Bladder microvascular endothelial cell (primary cell): ENCODE measurements around the gene COQ4. TPM values are rescaled to one million over a fixed set of nuclear protein-coding genes. Genes with fewer than 3 reads are reported as not detected.

Source experiments
- total RNA-seq: library from RNA; depleted of rRNA; stranded (reverse); fragments of >200 nt; gene quantifications from 2 replicates; pipeline ENCODE4 v1.2.3, GENCODE V29; 2014

COQ4 gene
- total RNA-seq, result 16.2 and 22.9 TPM in 2 replicates

DNA sequence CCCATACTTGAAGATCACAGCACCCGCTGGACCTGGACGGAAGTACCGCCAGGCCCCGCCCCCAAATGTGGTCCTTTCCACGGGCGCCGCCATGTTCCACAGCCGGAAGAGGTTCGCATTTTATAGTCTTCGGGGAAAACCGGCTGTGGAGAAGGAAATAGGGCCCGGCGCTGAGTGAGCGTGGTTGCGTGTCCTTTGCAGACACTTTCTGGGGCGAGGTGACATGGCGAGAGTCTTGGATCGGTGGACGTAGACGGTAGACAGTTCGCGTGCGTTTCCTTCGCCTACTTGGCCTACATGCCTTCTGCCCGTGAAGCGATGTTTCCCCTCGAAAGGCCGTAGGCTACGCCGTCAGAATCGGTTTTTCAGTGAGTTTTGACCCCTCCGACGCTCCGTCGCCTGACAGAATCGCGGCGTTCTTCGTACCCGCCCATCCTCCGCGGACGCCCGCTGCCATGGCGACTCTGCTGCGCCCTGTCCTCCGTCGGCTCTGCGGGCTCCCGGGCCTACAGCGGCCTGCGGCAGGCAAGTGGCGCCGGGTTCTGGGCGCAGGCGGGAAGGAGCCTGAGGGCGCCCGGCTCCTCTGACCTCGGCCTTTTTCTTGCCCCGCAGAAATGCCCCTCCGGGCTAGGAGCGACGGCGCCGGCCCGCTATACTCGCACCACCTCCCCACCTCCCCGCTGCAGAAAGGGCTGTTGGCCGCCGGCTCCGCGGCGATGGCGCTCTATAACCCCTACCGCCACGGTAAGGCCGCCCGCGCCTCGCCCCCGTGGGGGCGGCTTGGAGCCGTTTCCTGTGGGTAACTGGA is at the start of gene COQ4, which contains the start of gene TRUB2:
Gene COQ4, plus strand, starts transcription at position 436 of the 808 bp plus-strand sequence. Its CDS starts 20 bp downstream, at position 456.
Gene TRUB2, minus strand, starts transcription at position 44 of the 808 bp plus-strand sequence. Its CDS starts 39 bp downstream, at position 5.

DNA sequence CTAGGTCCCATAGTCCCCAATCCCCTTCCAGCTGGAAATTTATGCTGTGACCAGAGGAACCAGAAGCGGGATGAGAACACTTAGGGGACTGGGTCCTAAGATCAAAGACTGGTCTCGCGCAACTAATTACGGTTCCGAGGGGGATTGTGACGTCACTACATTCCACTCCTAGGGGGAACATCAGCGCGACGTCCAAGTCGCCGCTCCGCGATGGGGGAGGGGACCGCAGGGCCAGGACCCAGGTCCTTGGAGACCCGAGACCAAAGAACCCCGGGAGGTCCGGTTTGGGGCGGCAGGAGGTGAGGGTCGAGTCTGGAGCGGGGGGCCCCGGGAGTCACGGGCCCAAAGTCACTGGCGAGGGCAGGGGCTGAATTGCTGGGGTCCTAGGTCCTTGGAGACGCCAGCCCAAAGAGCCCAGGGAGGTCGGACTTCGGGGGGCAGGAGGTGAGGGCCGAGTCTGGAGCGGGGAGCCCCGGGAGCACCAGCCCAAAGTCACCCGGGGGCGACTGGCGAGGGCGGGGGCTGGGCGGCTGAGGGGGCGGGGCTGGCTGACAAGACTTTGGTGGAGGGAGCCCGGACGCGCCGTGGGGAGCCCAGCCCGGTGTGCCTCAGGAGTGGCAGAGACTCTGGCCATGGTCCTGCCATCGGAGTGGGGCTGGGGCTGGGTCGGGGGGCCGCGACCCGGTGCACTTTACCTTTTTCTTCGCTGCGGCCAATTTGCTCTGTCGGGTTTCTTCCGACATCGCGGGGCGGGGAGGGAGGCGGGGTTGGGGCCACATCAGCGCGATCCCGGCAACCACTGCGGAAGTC is 47.2 kb upstream of the COQ4 start, which contains the start of gene GOLGA2:
Gene GOLGA2, minus strand, starts transcription at position 810 of the 810 bp plus-strand sequence. Its CDS starts 31 bp downstream, at position 779.

DNA sequence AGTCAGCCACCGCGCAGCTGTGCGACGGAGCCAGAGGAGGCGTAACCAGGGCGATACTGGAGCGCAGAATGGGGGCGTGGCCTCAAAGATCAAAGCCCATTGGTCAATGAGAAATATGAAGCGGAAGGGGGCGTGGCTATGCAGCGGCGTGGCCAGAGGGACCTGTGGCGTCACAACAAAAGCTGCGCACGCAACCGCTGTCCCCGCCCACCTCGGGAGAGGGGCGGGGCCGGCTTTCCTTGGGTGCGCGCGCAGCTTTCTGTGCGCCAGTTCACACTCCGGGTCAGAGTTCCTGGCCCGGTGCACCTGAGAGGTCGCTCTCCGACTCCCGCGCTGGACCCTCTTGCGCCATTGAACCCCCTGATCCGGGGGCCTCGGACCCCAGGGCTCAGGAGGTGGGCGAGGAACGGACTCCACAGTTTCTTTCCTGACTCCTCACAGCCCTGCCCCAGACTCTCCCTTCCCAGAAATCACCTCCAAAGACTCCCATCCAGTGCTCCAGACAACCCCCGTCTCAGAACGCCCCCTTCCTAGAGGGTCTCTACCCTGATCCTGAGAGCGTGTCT is 46.5 kb upstream of the COQ4 start, which contains the start of gene SWI5:
Gene SWI5, plus strand, starts transcription at position 269 of the 566 bp plus-strand sequence.

DNA sequence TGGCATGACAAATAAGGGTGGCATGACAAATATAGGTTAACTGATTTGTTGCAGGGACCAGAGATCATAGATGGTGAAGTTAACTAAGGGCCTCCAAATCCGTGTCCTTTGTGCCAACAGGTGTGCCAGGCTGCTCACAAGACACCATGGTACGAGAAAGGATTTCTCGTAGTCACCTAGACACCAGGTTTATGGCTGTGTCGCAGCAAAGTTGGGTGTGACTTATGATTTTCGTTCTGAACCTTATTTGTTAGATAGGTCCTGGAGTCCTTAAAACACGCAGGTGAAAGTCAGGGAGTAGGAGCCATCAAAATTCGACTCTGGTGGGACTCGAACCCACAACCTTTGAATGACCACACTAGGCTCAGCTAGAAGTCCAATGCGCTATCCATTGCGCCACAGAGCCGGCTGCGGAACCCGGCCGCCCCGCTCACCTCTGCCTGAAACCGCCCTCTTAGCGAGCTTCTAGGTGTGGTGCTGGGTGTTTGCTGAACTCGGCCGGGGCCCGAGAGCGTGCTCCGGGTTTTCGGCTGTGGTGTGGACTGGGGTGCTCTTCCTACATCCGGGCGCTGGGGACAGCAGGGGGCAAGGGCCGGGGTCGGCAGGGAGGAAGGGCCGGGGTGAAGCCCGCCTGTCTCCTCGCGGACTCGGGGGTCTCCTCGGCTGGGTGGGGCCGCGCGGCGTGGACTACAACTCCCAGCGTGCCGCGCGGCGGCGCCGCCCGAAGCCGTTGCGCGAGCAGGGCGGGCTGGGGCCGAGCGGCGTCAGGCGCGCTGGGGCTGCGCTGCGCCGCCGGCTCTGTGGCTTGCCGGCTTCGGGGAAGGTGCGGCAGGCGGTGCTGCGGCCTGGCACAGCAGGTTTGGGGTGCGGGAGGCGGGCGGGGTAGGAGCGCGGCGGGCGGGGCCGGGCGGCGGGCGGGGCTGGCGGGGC is 17.4 kb downstream of the COQ4 start, which contains the start of gene SLC27A4:
Gene SLC27A4, plus strand, starts transcription at position 767 of the 930 bp plus-strand sequence. CDS start 2,606 bp downstream, outside the sequence.

DNA sequence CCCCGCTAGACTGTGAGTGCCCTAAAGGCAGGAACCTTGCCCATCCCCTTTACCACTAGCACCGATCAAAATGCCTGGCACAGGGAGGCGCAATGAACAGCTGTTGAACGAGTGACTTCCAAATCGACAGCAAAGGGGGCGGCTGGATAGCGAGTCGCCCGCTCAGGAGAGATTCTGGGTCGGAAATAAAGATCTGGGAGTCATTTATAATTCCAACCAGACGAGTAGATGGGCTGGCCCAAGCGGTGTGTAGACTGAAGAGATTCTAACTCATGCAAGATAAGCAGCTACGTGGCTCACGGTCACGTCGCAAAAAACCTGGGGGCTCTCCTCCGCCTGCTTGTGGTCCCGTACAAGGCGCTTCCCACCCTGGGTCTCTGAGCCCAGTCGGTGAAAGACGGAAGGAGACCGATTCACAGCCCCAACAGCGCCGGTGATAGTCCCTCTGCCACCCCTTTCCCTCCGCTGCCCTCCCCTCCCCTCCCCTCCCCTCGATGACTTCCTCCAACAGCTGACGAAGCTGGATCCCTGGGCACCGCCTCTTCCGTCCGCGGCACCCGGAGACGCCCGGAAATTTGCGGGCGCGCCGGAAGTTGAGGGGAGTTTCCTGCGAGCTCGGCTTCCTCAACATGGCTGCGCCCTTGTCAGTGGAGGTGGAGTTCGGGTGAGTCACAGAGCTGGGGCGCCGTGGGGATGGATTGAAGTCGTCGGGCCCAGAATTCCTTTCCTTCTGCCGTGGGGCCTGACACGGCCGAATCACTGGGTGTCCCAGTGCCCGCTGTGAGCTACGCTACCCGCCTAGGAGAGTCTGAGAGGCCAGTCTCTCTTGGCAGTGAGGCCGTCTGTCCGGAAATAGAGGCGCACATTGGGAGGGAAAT is 48.4 kb downstream of the COQ4 start, which contains the start of gene URM1:
Gene URM1, plus strand, starts transcription at position 623 of the 878 bp plus-strand sequence. Its CDS starts 7 bp downstream, at position 630.

Other genes starting within 250 kb of the COQ4 start
- 63.5 and 105 TPM in 2 replicates for gene PTGES2, start 195.1 kb upstream of the COQ4 start, total RNA-seq
- gene LCN2, start 173.4 kb upstream of the COQ4 start, total RNA-seq, result not detected in 2 replicates
- gene BBLN, start 162.6 kb upstream of the COQ4 start, total RNA-seq, result 19.4 and 20.4 TPM in 2 replicates
- 16.4 and 35.4 TPM in 2 replicates for gene CIZ1, start 131.3 kb upstream of the COQ4 start, total RNA-seq
- 0.16 and 0.69 TPM in 2 replicates for gene DNM1, start 119.5 kb upstream of the COQ4 start, total RNA-seq
- 44.4 and 94.0 TPM in 2 replicates for gene GOLGA2, start 46.8 kb upstream of the COQ4 start, total RNA-seq
- gene SWI5, start 46.6 kb upstream of the COQ4 start, total RNA-seq, result 20.0 and 24.1 TPM in 2 replicates
- gene TRUB2, start 392 bp upstream of the COQ4 start, total RNA-seq, result 19.3 and 25.1 TPM in 2 replicates
- gene SLC27A4, start 17.7 kb downstream of the COQ4 start, total RNA-seq, result 24.1 and 37.9 TPM in 2 replicates
- 37.1 and 85.3 TPM in 2 replicates for gene URM1, start 48.5 kb downstream of the COQ4 start, total RNA-seq
- gene CERCAM, start 98.0 kb downstream of the COQ4 start, total RNA-seq, result 9.6 and 35.7 TPM in 2 replicates
- 31.2 and 48.5 TPM in 2 replicates for gene ODF2, start 133.2 kb downstream of the COQ4 start, total RNA-seq
- gene GLE1, start 181.9 kb downstream of the COQ4 start, total RNA-seq, result 15.1 and 21.0 TPM in 2 replicates
- gene SPTAN1, start 229.7 kb downstream of the COQ4 start, total RNA-seq, result 452 and 679 TPM in 2 replicates